PFSK-1 (cell line): ENCODE results near the gene A2ML1.

ENCODE experiments used
- POLR2AphosphoS5 ChIP-seq: IDR thresholded peaks from 2 replicates; pipeline ENCODE4 v1.6.1; 2012; ENCODE audit warnings: low read depth, mild to moderate bottlenecking, control low read depth, low read length, moderate library complexity
- SIN3A ChIP-seq: IDR thresholded peaks from 2 replicates; pipeline ENCODE4 v1.6.1; 2012; ENCODE audit warnings: mild to moderate bottlenecking, low read length, moderate library complexity, borderline replicate concordance; ENCODE audit not compliant: insufficient read depth
- TF ChIP-seq, protein P1 (sequence below), 2 experiments: IDR thresholded peaks; 2 replicates each; pipeline versions ENCODE4 v1.6.1 to v1.8.0; 2011 to 2012; ENCODE audit warnings: low read depth in 2 of 2, low read length in 2 of 2, control low read depth in 1 of 2, inconsistent platforms in 1 of 2, mild to moderate bottlenecking in 1 of 2, moderate library complexity in 1 of 2; ENCODE audit not compliant: insufficient read depth in 1 of 2

GRCh38 chr12:8773461-8773860 lies 49.0 kb upstream of the A2ML1 start:
- TF ChIP-seq POLR2AphosphoS5 (no peak), SIN3A (no peak)
- TF ChIP-seq, protein P1, sequence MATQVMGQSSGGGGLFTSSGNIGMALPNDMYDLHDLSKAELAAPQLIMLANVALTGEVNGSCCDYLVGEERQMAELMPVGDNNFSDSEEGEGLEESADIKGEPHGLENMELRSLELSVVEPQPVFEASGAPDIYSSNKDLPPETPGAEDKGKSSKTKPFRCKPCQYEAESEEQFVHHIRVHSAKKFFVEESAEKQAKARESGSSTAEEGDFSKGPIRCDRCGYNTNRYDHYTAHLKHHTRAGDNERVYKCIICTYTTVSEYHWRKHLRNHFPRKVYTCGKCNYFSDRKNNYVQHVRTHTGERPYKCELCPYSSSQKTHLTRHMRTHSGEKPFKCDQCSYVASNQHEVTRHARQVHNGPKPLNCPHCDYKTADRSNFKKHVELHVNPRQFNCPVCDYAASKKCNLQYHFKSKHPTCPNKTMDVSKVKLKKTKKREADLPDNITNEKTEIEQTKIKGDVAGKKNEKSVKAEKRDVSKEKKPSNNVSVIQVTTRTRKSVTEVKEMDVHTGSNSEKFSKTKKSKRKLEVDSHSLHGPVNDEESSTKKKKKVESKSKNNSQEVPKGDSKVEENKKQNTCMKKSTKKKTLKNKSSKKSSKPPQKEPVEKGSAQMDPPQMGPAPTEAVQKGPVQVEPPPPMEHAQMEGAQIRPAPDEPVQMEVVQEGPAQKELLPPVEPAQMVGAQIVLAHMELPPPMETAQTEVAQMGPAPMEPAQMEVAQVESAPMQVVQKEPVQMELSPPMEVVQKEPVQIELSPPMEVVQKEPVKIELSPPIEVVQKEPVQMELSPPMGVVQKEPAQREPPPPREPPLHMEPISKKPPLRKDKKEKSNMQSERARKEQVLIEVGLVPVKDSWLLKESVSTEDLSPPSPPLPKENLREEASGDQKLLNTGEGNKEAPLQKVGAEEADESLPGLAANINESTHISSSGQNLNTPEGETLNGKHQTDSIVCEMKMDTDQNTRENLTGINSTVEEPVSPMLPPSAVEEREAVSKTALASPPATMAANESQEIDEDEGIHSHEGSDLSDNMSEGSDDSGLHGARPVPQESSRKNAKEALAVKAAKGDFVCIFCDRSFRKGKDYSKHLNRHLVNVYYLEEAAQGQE (IDR thresholded peaks at IDR 0.05; ENCODE audit: insufficient read depth in 1 of 2, low read depth in 2 of 2, low read length in 2 of 2) = no peak
